ENCODE data around the gene ADISSP.

ADISSP gene

DNA sequence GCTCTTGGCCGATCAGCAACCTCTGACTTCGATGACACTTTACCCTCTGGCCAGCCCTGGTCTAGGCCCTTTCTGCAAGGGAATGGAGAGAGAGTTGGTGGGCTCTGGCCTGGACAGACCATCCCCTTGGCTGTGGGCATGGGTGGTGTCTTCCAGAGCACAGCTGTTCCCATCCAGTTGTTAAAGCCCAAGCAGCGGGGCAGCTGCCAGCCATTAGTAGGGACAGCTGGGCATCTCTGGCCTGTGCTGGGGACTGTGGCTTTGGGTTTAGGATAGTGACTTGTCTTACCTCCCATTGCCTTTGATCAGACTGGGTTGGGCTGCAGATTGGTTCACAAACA is 31.3 kb upstream of the ADISSP start:
- TF ChIP-seq, protein P1, sequence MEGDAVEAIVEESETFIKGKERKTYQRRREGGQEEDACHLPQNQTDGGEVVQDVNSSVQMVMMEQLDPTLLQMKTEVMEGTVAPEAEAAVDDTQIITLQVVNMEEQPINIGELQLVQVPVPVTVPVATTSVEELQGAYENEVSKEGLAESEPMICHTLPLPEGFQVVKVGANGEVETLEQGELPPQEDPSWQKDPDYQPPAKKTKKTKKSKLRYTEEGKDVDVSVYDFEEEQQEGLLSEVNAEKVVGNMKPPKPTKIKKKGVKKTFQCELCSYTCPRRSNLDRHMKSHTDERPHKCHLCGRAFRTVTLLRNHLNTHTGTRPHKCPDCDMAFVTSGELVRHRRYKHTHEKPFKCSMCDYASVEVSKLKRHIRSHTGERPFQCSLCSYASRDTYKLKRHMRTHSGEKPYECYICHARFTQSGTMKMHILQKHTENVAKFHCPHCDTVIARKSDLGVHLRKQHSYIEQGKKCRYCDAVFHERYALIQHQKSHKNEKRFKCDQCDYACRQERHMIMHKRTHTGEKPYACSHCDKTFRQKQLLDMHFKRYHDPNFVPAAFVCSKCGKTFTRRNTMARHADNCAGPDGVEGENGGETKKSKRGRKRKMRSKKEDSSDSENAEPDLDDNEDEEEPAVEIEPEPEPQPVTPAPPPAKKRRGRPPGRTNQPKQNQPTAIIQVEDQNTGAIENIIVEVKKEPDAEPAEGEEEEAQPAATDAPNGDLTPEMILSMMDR (IDR thresholded peaks at IDR 0.05): no peak
- H3K27me3 Mint-ChIP-seq (ENCODE audit: low read depth, poor library complexity): peaks cover 11% of the 10 kb centered on the region
- no peak overlapping the region for H3K27ac Mint-ChIP-seq
- H3K4me3 Mint-ChIP-seq: peak overlapping the region; percentile 23
- peaks cover 52% of the 10 kb centered on the region for H3K4me1 Mint-ChIP-seq
- peaks cover 15% of the 10 kb centered on the region for H3K36me3 Mint-ChIP-seq (ENCODE audit: low read depth)
- H3K9me3 Mint-ChIP-seq: no peaks in the 10 kb centered on the region
- no peak for DNase-seq

DNA sequence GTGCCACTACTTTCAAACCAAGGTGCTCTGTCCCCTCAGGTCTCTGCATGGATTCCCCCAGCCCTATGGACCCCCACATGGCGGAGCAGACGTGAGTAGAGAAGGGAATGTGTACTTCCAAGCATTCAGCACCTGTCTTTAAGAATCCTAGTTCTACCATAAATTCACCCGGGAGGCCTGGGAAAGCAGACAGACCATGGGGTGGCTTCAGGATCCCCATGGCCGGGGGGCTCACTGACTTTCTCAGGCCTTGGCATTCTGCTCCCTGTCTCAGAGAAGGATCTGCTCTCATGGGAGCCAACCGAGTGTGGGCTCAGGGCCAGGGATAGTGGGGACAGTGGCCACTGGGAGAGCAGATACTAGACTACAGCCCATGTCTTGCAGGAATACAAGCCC is 30.8 kb upstream of the ADISSP start:
- Mint-ChIP-seq H3K4me1 (peaks cover 52% of the 10 kb centered on the region), H3K36me3 (ENCODE audit: low read depth) (peaks cover 10% of the 10 kb centered on the region), H3K4me3 (peak overlapping the region; percentile 88), H3K27ac (no peak overlapping the region), H3K9me3 (no peaks in the 10 kb centered on the region), H3K27me3 (ENCODE audit: low read depth, poor library complexity) (peaks cover 11% of the 10 kb centered on the region)
- TF ChIP-seq, protein P1 (IDR thresholded peaks at IDR 0.05): no peak
- DNase-seq: no peak

DNA sequence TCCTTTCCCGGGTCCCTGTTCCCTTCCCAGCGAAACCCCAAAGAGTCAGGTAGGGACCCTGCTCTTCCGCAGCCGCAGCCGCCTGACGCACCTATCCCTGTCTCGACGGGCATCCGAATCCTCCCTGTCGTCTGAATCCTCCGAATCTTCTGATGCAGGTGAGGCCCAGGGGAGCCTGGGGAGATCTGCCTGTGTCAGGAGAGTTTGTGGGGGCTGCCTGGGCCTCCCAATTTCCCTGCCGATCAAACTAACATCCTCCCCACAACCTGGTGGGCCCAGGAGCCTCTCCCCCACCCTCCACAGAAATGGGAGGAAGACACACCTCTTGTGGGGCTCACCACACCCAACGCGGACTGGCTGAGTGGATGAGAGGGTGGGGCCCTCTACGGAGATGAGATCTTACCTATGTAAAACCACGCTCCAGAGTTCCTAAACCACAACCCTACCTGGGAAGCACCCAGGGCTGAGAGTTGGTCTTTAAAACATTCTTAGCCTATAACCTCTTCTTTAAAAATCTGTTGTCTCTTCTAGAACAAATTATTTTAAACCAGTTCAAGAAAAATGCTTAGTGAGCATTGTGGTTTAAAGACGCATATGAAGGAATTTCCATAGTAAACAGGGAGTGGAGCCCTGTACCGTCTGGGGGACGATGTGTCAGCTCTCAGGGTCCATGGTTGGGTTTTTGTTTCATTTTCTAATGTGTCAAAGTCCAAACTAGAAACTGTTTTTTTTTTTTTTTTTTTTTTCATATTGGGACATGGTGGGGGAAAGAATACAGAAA is 30.2 kb upstream of the ADISSP start:
- TF ChIP-seq, protein P1 (IDR thresholded peaks at IDR 0.05): no peak
- peak overlapping the region; percentile 74 for H3K27ac Mint-ChIP-seq
- H3K36me3 Mint-ChIP-seq (ENCODE audit: low read depth): peaks cover 5% of the 10 kb centered on the region
- no peak for DNase-seq
- H3K9me3 Mint-ChIP-seq: no peaks in the 10 kb centered on the region
- peaks cover 8% of the 10 kb centered on the region for H3K27me3 Mint-ChIP-seq (ENCODE audit: low read depth, poor library complexity)
- H3K4me3 Mint-ChIP-seq: peak overlapping the region; percentile 88
- H3K4me1 Mint-ChIP-seq: peaks cover 52% of the 10 kb centered on the region

DNA sequence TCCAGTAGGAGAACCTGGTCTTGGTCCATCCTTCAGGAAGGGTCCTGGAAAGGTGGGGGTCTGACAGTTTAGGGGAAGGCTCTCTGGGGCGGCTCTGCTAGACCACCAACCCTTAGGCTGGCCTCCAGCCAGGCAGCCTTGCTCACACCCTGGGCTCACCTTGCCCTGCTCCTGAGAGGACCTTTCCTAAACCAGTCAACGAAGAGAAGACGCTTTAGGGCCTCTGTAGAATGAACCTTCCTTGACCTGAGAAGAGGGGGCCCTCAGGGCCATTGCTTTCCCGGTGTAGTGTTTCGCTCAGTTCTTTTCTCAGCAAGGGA is 29.6 kb upstream of the ADISSP start:
- no peaks in the 10 kb centered on the region for H3K36me3 Mint-ChIP-seq (ENCODE audit: low read depth)
- DNase-seq: no peak
- peaks cover 13% of the 10 kb centered on the region for H3K27me3 Mint-ChIP-seq (ENCODE audit: low read depth, poor library complexity)
- H3K4me1 Mint-ChIP-seq: peaks cover 47% of the 10 kb centered on the region
- peak overlapping the region; percentile 88 for H3K4me3 Mint-ChIP-seq
- peak overlapping the region; percentile 74 for H3K27ac Mint-ChIP-seq
- TF ChIP-seq, protein P1 (IDR thresholded peaks at IDR 0.05): no peak
- H3K9me3 Mint-ChIP-seq: no peaks in the 10 kb centered on the region

DNA sequence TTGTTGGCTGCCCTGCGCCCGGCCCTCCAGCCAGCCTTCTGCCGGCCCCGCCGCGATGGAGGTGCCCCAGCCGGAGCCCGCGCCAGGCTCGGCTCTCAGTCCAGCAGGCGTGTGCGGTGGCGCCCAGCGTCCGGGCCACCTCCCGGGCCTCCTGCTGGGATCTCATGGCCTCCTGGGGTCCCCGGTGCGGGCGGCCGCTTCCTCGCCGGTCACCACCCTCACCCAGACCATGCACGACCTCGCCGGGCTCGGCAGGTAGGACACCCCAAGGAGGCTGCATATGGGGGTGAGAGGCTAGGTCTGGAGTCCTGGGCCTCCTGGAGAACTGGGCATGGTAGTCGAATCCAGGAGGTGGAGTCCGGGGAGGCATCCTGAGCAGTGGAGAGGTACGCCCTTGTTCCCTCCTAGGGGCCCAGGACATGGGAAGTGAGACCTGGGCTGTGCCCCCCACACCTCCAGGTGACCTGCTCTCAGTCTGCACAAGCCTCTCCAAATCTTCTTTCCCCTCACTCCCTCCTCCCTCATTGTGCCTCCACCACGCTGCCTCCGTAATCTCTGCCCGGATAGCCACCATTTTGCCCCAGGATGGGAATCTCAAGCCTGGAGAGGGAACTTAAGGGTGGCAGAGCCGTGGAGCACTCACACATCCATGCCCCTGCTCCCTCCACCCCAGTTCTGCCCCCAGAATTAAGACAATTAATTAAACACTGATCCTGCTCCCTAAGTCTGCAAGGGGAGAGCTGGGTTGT is 29.1 kb upstream of the ADISSP start:
- no peak overlapping the region for H3K27ac Mint-ChIP-seq
- H3K36me3 Mint-ChIP-seq (ENCODE audit: low read depth): no peaks in the 10 kb centered on the region
- no peak for DNase-seq
- TF ChIP-seq, protein P1 (IDR thresholded peaks at IDR 0.05): no peak
- peaks cover 13% of the 10 kb centered on the region for H3K27me3 Mint-ChIP-seq (ENCODE audit: low read depth, poor library complexity)
- H3K4me1 Mint-ChIP-seq: peaks cover 47% of the 10 kb centered on the region
- peak overlapping the region; percentile 88 for H3K4me3 Mint-ChIP-seq
- no peaks in the 10 kb centered on the region for H3K9me3 Mint-ChIP-seq
